A549 (cell line): ENCODE results near the gene ACTG2.

ENCODE experiments used
- CHD2 ChIP-seq: fragments of 150-350 bp; IDR thresholded peaks from 2 replicates; pipeline ENCODE4 v1.6.1; 2014; ENCODE audit warnings: low read length; ENCODE audit not compliant: partially characterized antibody
- CTCF ChIP-seq: fragments of >200 bp; sonication (Bioruptor Twin); formaldehyde crosslinking; IDR thresholded peaks from 3 replicates; pipeline ENCODE4 v1.5.1; 2016
- EP300 ChIP-seq, 2 experiments: fragments of >200 bp; sonication (Bioruptor Twin); formaldehyde crosslinking; IDR thresholded peaks; 2 replicates in 1 of 2; 3 replicates in 1 of 2; pipeline ENCODE4 v1.6.1; 2016 to 2017
- JUNB ChIP-seq: fragments of >200 bp; sonication (Bioruptor Twin); formaldehyde crosslinking; IDR thresholded peaks from 2 replicates; pipeline ENCODE4 v1.6.1; 2016
- KDM1A ChIP-seq: fragments of 200-600 bp; sonication (generic); IDR thresholded peaks from 2 replicates; pipeline ENCODE4 v1.6.1; 2016; ENCODE audit warnings: low read depth, mild to moderate bottlenecking
- NPAS2 ChIP-seq: fragments of 250-450 bp; sonication (Bioruptor Pico); IDR thresholded peaks from 2 replicates; pipeline ENCODE4 v1.8.0; 2022; ENCODE audit warnings: mild to moderate bottlenecking, moderate library complexity, borderline replicate concordance
- POLR2A ChIP-seq: IDR thresholded peaks from 2 replicates; pipeline ENCODE4 v1.6.1; 2012; ENCODE audit warnings: mild to moderate bottlenecking, low read length
- POLR2AphosphoS2 ChIP-seq: conservative IDR thresholded peaks from 2 replicates; pipeline ENCODE4 v1.6.1; 2012; ENCODE audit warnings: low read length, improper control_type of control experiment, inconsistent platforms
- RAD21 ChIP-seq, 2 experiments: fragments of >200 bp in 1 of 2; sonication (Bioruptor Twin) in 1 of 2; formaldehyde crosslinking in 1 of 2; IDR thresholded peaks in 1 of 2; conservative IDR thresholded peaks in 1 of 2; 2 replicates in 1 of 2; 3 replicates in 1 of 2; pipeline ENCODE4 v1.6.1; 2012 to 2018; ENCODE audit warnings: inconsistent platforms in 1 of 2
- RFX5 ChIP-seq: fragments of 450-650 bp; IDR thresholded peaks from 2 replicates; pipeline ENCODE4 v1.7.1; 2014; ENCODE audit warnings: antibody characterized with exemption, mild to moderate bottlenecking, moderate library complexity
- RNF2 ChIP-seq: fragments of 200-600 bp; sonication (generic); IDR thresholded peaks from 2 replicates; pipeline ENCODE4 v1.6.1; 2016; ENCODE audit warnings: low read depth, mild to moderate bottlenecking, antibody characterized with exemption, moderate library complexity, borderline replicate concordance
- ZFP36 ChIP-seq: fragments of 450-650 bp; IDR thresholded peaks from 2 replicates; pipeline ENCODE4 v1.6.1; 2014; ENCODE audit warnings: borderline replicate concordance; ENCODE audit not compliant: partially characterized antibody
- TF ChIP-seq, protein P1 (sequence below): IDR thresholded peaks from 2 replicates; pipeline ENCODE4 v1.6.1; 2012
- TF ChIP-seq, protein P2 (sequence below): fragments of 200-600 bp; sonication (generic); IDR thresholded peaks from 2 replicates; pipeline ENCODE4 v1.6.1; 2016; ENCODE audit warnings: antibody characterized with exemption, mild to moderate bottlenecking, moderate library complexity

DNA sequence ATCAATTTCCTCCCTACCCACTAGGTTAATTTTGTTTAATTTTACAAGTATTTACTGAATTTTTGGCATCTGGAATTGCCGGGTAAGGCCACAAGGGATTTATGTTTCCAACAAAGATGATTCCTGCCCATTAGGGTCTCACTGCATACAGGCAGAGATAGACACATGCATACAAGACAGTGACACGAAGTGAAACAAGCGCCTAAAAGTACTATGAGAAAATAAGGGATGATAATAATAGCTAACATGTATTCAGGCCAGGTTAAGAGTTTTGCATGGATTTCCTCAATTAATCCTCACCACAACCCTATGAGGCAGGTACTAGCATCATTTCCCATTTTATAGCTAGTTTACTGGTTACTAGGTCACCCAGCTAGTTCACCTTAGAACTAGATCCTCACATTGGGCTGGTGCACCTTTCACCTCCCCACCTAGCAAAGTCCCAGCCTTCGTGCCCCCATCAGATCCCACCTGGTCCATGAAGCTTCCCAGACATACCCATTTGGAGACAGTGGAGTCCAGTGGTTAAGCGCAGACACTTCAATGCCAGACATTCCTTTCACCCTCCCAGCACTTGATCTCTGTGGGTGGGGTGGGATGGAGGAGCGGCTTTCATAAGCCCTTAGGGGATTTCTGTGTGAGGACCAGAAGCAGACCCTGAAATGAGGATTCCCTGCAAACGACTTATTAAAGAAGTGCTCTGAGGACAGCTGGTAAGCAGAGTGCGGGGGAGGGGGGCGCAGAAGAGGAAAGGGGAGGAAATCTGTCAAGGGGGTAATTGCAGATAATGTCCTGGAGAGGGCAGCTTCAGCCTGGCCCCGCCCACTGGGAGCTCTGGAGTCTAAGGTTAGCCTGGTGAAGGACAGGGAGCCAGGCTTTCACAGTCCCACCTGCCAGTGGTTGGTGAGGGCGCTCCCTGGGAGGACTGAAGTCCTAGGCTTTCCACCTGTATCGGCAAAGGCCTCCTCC, 28.1 kb downstream of the ACTG2 start:
- no peak for TF ChIP-seq RFX5
- TF ChIP-seq, protein P1, sequence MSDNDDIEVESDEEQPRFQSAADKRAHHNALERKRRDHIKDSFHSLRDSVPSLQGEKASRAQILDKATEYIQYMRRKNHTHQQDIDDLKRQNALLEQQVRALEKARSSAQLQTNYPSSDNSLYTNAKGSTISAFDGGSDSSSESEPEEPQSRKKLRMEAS: no peak
- no peak for TF ChIP-seq EP300 (IDR thresholded peaks at IDR 0.05)
- TF ChIP-seq CTCF: no peak
- TF ChIP-seq NPAS2 (CRISPR knock-in tag): no peak
- TF ChIP-seq, protein P2, sequence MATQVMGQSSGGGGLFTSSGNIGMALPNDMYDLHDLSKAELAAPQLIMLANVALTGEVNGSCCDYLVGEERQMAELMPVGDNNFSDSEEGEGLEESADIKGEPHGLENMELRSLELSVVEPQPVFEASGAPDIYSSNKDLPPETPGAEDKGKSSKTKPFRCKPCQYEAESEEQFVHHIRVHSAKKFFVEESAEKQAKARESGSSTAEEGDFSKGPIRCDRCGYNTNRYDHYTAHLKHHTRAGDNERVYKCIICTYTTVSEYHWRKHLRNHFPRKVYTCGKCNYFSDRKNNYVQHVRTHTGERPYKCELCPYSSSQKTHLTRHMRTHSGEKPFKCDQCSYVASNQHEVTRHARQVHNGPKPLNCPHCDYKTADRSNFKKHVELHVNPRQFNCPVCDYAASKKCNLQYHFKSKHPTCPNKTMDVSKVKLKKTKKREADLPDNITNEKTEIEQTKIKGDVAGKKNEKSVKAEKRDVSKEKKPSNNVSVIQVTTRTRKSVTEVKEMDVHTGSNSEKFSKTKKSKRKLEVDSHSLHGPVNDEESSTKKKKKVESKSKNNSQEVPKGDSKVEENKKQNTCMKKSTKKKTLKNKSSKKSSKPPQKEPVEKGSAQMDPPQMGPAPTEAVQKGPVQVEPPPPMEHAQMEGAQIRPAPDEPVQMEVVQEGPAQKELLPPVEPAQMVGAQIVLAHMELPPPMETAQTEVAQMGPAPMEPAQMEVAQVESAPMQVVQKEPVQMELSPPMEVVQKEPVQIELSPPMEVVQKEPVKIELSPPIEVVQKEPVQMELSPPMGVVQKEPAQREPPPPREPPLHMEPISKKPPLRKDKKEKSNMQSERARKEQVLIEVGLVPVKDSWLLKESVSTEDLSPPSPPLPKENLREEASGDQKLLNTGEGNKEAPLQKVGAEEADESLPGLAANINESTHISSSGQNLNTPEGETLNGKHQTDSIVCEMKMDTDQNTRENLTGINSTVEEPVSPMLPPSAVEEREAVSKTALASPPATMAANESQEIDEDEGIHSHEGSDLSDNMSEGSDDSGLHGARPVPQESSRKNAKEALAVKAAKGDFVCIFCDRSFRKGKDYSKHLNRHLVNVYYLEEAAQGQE: no peak
- TF ChIP-seq JUNB: no peak
- no peak for TF ChIP-seq POLR2AphosphoS2
- no peak for TF ChIP-seq ZFP36
- no peak for TF ChIP-seq CHD2
- no peak for TF ChIP-seq POLR2A
- no peak for TF ChIP-seq KDM1A
- no peak for TF ChIP-seq RNF2
- peak in 1 of 2 experiments; percentile 16; a peak in 1 of 5 replicates for TF ChIP-seq RAD21 (conservative IDR thresholded peaks at IDR 0.05 in 1 of 2, IDR thresholded peaks at IDR 0.05 in 1 of 2)
